ENCODE results near the gene ISOC2. TPM values are rescaled to one million over a fixed set of nuclear protein-coding genes. Genes with fewer than 3 reads are reported as not detected.

ISOC2 gene
- total and polyA plus RNA-seq, 9 of the 15 experiments (the other 6 are each of a cell fraction or from before 2014, with no cell fraction given) = 1.2 to 229 (median 58.3) TPM

DNA sequence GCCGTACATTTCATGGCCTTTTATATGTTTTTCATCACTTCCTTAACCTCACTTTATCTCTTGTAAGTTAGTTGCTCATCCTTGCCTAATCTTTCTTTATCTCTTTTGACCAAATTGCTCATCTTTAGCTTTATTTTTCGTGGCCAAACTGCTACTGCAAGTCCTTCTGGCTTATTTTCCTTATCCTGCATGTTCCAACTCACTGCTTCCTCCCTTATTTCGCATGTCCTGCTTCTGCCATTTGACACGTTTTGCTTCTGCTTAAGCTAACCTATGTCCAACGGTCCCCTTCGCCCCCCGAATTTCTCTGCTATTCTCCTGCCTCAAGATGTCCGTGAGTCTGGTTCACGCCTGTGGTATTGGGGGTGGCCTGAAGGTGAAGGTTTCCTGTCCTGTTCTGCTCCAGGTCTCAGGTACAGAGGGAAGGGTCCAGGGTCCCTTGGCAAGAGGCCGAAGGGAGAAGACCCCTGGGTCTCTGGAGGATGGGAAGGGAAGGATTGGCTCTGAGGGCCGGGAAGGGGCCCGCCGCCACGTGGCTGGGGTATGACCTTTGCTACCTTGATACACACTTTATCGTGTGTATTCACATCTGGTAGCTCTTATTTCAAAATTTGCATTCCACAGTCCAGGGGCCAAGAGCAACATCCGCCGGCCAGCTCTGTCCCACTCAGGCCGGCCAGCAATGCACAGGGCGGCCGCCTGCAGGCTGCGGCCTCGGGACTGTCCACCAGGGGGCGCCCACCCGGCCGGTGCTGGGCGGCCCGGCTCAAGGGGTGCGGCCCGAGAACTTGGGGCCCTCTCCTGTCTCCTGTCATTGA, 6.0 kb upstream of the ISOC2 start (continued):
- TF ChIP-seq RBBP5 (IDR thresholded peaks at IDR 0.05; ENCODE audit: borderline replicate concordance, insufficient read depth, low read length, poor library complexity, severe bottlenecking) = peak; percentile 68
- no peak; the same call in 1 of the 2 replicates for TF ChIP-seq ARID4B (CRISPR knock-in tag; IDR thresholded peaks at IDR 0.05)
- TF ChIP-seq MEIS2 (IDR thresholded peaks at IDR 0.05; ENCODE audit: partially characterized antibody) = peak; percentile 81
- peak; percentile 72 for TF ChIP-seq TOE1 (IDR thresholded peaks at IDR 0.05; ENCODE audit: borderline replicate concordance)
- no peak for TF ChIP-seq TOE1 (CRISPR knock-in tag; IDR thresholded peaks at IDR 0.05; ENCODE audit: borderline replicate concordance, low read depth)
- TF ChIP-seq FOSL1 (tag; conservative IDR thresholded peaks at IDR 0.05) = peak; percentile 85
- TF ChIP-seq ZNF511 (CRISPR knock-in tag; IDR thresholded peaks at IDR 0.05) = no peak
- TF ChIP-seq SNIP1 (IDR thresholded peaks at IDR 0.05; ENCODE audit: low read depth) = no peak
- TF ChIP-seq ZNF561 (CRISPR knock-in tag; conservative IDR thresholded peaks at IDR 0.05) = no peak
- TF ChIP-seq FOXJ2 (tag; IDR thresholded peaks at IDR 0.05) = no peak
- TF ChIP-seq PHB (CRISPR knock-in tag; IDR thresholded peaks at IDR 0.05) = no peak
- no peak for TF ChIP-seq USF2 (CRISPR knock-in tag; IDR thresholded peaks at IDR 0.05)
- no peak for TF ChIP-seq ZNF79 (CRISPR knock-in tag; IDR thresholded peaks at IDR 0.05; ENCODE audit: low read depth)
- peak; percentile 37 for TF ChIP-seq PCBP1 (IDR thresholded peaks at IDR 0.05; ENCODE audit: low read depth, low read length, poor library complexity, severe bottlenecking)
- TF ChIP-seq, protein P1, sequence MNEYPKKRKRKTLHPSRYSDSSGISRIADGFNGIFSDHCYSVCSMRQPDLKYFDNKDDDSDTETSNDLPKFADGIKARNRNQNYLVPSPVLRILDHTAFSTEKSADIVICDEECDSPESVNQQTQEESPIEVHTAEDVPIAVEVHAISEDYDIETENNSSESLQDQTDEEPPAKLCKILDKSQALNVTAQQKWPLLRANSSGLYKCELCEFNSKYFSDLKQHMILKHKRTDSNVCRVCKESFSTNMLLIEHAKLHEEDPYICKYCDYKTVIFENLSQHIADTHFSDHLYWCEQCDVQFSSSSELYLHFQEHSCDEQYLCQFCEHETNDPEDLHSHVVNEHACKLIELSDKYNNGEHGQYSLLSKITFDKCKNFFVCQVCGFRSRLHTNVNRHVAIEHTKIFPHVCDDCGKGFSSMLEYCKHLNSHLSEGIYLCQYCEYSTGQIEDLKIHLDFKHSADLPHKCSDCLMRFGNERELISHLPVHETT (CRISPR knock-in tag; conservative IDR thresholded peaks at IDR 0.05 in 1 of 2, IDR thresholded peaks at IDR 0.05 in 1 of 2) = no peak; a peak in 1 of 4 replicates
- no peak for TF ChIP-seq CHCHD3 (CRISPR knock-in tag; IDR thresholded peaks at IDR 0.05)
- no peak for TF ChIP-seq EGR1 (conservative IDR thresholded peaks at IDR 0.05)
- TF ChIP-seq HDAC1 (IDR thresholded peaks at IDR 0.05) = peak in 1 of 2 experiments; percentile 93; a peak in 2 of 4 replicates
- TF ChIP-seq MED1 (CRISPR knock-in tag; IDR thresholded peaks at IDR 0.05; ENCODE audit: borderline replicate concordance) = no peak
- peak; percentile 83 for TF ChIP-seq TBP (optimal IDR thresholded peaks at IDR 0.05; ENCODE audit: low read depth, low read length)
